Amniotic epithelial cell (primary cell): ENCODE data around the gene ALDH1A2.

ENCODE experiments used
- DNase-seq: peaks from one replicate; pipeline ENCODE4 v3.0.0-alpha.2; 2010; ENCODE audit warnings: low read depth

The ALDH1A2 gene

DNA sequence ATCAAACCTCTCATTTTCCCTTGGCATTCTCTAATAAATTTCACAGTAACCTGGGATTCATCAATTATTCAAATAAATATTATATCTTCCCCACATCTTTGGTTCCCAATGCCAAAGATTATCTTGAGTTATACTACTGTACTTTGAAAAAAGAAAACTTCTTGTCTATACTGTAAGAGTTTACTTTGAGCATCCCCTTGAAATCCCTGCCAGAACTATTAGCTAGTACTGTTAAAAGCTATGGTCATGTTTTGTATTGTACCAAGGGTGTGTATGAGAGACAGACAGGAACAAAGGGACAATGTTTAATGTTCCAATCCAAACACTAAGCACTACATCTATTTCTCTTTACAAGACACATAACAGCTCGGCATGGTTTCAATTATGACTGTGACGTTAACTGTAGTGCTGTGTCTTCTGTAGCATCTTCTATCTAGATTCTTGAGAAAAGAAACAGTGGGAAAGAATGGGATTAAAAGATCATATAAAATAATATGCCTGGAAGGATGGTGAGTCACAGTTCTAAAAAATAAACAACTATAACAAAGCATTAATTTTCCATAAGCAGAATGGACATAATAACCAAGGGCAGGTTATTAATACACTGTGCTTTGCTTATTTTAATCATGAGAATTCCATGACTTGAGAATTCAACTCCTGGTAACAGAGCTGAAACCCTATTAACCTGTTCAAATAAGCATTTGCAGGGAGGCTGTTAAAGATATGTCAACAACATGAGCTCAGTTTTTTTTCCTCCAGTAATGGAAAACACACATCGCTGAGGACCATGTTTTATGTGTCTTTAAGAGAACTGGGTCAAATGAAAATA lies 71.1 kb downstream of the ALDH1A2 start:
- no peak for DNase-seq

DNA sequence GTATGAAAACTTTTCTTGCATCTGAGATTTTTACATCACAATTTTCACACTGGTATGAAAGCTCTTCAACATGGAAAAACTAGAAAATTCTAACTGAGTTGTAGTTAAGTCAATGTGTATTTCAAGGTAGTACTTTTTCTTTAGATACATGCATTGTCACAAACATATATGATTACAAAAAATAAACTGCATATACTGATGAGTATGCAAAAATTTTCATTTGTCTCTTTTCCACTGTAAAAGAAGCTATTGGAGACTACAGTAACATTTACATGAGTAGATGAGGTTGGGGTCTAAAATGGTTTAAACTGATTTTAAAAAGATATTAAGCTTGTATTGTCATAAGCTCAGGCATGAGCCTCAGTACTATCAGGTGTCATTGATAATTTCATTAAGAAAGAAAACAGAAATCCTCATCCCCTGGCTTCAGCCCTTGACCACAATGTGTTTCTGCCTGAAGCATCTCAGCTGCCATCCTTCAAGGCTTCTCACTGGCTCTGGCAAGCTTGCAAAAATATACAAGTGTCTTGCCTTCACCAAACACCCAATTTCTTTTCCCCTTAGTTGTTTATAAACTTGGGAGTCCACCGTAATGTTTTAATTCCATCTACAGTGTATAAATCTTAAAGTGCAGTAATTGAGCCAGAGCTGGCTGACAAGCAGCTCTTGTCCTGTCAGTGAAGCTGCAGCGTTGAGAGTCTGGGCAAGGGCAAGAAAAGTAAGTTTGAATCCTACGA lies 71.9 kb downstream of the ALDH1A2 start:
- no peak for DNase-seq

DNA sequence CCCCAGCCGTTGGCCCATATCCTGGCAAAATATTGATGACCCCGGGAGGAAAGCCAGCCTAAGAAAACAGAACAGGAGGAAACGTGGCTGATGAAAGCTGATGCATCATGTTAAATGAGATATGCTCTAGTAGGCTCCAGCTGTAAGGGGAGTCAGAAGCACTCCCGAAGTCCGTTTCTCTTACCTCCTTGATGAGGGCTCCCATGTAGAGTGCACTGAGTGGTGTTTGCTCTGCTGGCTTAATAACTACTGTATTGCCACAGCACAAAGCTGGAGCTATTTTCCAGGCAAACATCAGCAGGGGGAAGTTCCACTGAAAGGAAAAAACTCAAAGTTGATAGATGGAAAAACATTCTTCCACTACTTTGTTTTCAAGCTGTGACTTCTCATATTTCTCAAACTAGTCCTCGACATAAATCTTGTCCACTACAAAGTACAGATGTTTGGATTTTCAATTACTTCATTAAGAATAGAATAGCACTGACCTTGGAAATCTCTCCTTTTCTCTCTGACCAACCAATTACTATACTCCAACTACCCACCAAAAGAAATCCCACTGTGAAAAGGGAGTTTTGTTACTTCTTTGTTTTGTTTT lies 72.7 kb downstream of the ALDH1A2 start:
- DNase-seq, result no peak

- DNase-seq, result no peak
Observed at GRCh38 chr15:57973534-57973933, 92.0 kb downstream of the ALDH1A2 start.

- no peak for DNase-seq
Observed at GRCh38 chr15:57972864-57973263, 92.6 kb downstream of the ALDH1A2 start.

DNA sequence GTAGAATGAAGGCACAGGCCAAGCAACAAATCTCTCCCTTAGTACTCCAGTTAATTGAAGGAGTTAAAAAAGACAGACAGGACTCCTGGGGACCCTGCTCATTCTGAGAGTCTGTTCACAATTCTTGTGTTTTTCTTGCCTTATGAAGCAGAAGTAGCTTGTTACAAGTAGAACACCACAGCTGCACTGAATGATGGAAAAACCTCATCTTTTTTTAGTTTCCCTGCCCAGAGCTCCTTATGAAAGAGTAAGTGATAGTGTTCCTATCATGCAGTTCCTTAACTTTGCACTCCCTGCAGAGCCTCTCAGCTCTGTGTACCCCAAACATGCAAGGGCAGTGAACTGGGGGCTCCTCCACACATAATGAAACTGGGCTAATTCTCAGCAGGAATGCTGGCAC lies 95.5 kb downstream of the ALDH1A2 start:
- DNase-seq, result no peak

GRCh38 chr15:57969355-57969754 lies 96.2 kb downstream of the ALDH1A2 start:
- DNase-seq, result peak; percentile 36

- peak; percentile 15 for DNase-seq
Observed at GRCh38 chr15:57962887-57963286, 102.6 kb downstream of the ALDH1A2 start.

DNA sequence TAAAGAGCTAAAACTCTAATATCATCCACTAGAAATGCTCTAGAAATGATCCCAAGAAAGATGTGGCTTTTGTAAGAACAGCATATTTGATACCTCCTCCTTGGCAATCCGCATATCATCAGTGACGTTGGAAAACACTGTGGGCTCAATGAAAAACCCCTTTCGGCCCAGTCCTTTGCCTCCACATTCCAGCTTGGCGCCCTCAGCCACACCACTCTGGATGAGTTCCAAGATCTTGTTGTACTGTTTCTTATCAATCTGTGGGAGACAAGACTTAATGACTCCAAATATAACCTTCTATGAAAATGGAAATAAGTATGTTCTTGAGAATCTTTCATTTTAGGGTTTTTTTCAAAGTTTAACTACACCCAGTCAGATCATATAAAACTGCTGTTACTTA lies 103.6 kb downstream of the ALDH1A2 start:
- DNase-seq, result peak; percentile 67

DNA sequence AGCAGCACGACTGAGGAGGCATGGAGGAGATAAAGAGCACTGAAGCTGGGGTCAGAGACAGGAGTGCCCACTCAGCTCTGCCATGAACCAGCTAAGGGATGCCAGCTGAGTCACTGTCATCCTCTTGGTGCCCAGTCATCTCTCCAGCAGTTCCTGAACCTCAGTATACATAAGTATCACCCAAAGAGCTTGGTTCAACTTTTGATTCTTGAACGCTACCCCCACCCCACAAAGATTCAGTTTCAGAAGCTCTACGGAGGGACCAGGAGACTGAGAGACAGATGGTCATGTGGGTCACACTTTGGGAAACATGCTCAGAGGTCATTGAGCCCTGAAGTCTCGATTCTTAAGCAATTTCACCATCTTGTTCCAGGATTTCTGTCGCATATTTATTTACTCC lies 108.4 kb downstream of the ALDH1A2 start:
- DNase-seq, result no peak

GRCh38 chr15:57953874-57954273 lies 111.6 kb downstream of the ALDH1A2 start:
- no peak for DNase-seq

DNA sequence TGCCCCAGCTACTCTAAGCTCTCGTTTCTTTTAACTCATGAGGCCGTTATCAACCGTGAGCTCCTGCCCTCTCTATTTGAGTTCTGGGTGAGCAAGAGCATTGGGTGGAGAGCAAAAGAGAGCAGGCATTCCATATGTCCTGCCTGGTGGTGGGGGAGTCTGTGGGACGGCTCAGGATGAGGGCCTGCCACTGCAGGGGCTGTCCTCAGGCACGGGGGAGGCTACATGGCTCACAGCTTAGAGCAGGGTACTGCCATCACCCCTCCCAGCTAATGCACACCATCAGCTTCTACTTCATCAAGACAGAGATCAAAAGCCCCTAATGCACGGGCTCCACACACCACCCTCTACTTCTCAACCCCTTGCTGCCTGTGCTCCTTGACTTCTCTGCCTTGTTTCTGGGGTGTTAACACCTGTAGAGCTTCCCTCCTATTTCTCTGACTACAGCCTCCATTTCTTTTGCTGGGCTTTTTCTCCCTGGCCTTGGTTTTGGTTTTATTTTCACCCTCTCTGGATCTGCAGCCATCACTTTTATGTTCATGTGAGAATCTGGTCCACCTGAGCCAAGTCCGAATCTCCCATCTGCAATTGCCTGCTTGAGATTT lies 114.1 kb downstream of the ALDH1A2 start:
- DNase-seq, result no peak

DNA sequence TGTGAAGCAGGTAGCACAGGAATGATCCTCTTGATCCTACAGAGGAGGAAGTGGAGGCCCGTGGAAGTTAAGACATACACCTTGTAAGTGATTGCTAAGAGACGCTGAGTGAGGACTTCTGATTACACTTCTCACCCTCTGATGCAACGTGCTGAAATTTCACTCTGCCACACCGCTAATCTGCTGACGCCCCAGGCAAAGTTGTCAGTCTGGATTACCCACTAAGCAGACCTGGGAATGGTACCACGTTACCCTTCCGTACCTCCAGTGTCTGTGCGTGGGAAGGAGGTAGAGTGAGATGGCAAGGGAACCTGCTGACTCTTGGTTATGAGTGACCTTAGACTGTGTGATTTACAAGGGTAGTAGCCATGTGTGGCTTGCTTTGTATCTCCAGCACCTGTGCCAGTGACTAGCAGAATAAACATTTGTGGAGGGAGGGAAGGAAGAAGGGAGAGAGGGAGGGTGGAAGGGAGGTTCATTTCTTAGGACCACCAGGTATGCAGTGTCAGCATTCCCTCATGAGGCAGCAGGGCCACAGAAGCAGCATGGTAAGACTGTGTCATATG lies 115.0 kb downstream of the ALDH1A2 start:
- DNase-seq, result no peak

DNA sequence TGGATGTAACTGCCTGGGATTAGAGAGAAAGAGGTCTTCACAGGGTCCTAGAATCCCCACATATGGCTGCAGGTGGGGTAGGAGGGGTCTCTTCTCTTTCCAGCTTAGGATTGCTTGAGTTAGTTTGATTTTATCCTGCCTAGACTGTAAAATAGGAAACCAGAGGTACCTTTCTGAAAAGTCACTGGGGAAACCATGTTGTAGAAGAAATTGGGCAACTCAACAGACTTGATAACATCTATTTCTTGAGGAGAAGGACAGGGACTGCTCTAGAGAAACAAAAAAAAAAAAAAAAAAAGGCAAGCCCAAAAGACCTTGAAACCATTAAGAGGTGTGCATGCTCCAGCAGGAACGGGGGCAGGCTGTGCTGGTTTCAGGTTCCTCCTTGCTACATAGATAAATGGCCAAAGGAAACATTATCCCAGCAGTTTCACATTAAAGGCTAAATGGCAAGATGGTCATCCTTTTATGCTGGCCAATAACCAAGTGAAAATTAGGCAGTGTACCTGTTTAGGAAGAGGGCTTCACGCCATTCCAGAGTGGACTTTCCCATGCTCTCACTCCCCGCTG lies 116.1 kb downstream of the ALDH1A2 start:
- DNase-seq, result no peak

- no peak for DNase-seq
Observed at GRCh38 chr15:57948351-57949289, 116.9 kb downstream of the ALDH1A2 start.

DNA sequence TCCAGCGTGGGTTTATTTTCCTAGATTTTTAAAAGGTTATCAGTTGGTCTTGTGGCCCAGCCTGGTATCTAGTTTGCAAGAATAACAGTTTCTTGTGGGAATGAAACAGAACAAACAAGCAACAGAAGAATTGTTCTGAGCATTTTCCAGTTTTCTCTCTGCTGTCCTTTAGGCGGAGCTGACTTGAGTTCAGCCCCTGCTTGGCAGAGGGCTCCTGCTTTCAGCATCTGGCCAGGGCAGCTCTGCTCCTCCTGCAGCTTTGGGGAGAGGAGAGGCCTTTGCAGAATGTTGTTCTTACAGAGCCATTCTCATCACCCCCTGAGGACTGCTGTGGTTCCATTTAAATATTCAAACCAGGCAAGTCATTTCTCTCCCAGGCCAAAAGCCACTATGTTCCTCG lies 117.7 kb downstream of the ALDH1A2 start:
- no peak for DNase-seq

- no peak for DNase-seq
Observed at GRCh38 chr15:57947282-57947681, 118.2 kb downstream of the ALDH1A2 start.

DNA sequence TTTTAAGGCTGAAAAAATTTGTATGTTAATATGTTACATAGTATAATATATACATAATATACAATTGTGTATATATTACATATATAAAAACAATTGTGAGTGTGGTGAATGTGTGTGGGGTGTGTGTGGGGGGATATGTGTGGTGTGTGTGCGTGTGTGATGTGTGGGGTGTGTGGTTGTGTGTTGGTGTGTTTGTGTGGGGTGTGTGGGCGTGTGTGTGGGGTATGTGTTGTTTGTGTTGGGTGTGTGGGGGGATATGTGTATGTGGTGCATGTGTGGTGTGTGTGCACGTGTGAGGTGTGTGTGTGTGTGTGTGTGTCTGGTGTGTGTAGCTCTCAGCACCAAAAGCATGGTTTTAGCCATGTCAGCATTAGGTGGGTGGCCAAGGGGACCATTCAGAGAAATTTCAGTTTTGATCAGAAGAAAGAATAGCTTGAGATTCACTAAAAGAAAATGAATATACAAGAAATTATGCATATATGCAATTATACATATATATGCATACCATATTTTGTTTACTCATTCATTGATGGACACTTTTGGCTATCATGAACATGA lies 118.9 kb downstream of the ALDH1A2 start:
- no peak for DNase-seq

DNA sequence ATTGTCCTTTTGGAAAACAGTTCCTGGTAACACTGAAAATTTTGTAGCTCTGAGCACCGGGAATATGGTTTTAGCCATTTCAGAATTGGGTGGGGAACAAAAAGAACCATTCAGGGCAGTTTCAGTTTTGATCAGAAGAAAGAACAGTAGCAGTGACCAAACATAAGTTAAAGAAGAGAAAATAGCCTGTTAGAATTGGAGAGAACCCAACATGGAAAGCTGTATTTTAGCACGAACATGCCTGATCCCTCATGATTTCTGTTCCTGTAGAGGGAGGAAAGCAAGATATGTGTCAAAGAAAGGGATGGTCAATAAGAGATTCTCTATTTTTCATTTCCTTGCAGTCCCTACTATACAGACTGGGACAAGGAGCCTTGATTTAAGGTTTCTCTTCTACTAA lies 119.9 kb downstream of the ALDH1A2 start:
- no peak for DNase-seq

DNA sequence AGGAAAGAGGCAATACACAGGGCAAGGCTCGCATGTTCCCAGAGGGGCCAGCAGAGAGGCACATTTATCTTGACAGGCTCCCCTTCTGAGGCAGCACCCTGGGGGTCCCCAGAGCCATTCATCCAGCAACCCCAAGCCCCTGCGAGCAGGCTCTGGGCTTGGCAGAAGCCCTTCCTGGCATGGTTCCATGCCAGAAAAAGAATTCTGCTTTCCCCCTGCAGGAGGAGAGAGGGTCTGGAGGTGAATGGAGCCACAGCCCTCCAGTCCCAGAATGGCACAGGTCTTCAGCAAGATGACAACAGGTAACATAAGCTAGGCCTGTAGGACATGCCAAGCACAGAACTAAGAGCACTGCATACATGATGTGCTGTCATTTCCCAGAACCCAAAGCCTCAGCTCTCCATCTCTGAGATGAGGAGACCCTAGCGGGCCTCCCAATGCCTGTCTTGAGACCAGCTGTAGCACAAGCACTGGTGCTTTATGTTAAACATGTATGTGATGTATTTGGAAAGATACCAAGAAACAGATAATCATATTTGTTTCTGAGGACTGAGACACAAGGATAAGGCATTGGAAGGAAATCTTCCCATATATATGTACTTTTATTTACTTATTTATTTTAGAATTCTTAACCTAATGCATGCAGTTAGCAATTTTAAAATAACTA lies 121.6 kb downstream of the ALDH1A2 start:
- no peak for DNase-seq
